ENCODE results near the gene LRRC38.
"Not testable (repeated sequence)": the region's sequence is repeated elsewhere in the genome, so short reads cannot be mapped to it uniquely, and the experiment has no call there.

Gene LRRC38

GRCh38 chr1:13513895-13514546 lies at the start of gene LRRC38:
Gene LRRC38 (minus strand): TSS chr1:13514003. CDS start chr1:13513593, 410 bp downstream.
- DNase-seq (ENCODE audit: low spot score), result peak; percentile 30

GRCh38 chr1:13562981-13563380 lies 49.2 kb upstream of the LRRC38 start:
- not testable (repeated sequence) for DNase-seq (ENCODE audit: low spot score)

GRCh38 chr1:13560541-13560940 lies 46.7 kb upstream of the LRRC38 start:
- DNase-seq (ENCODE audit: low spot score), result no peak

GRCh38 chr1:13556224-13556764 lies 42.5 kb upstream of the LRRC38 start:
- DNase-seq (ENCODE audit: low spot score), result no peak

- no peak for DNase-seq (ENCODE audit: low spot score)
Observed at GRCh38 chr1:13554798-13555197, 41.0 kb upstream of the LRRC38 start.

GRCh38 chr1:13550663-13551062 lies 36.9 kb upstream of the LRRC38 start:
- no peak for DNase-seq (ENCODE audit: low spot score)

GRCh38 chr1:13549521-13549920 lies 35.7 kb upstream of the LRRC38 start:
- DNase-seq (ENCODE audit: low spot score), result no peak

GRCh38 chr1:13549021-13549420 lies 35.2 kb upstream of the LRRC38 start:
- DNase-seq (ENCODE audit: low spot score), result no peak

GRCh38 chr1:13548281-13548680 lies 34.5 kb upstream of the LRRC38 start:
- DNase-seq (ENCODE audit: low spot score), result no peak

GRCh38 chr1:13546791-13547190 lies 33.0 kb upstream of the LRRC38 start:
- DNase-seq (ENCODE audit: low spot score), result no peak

GRCh38 chr1:13544221-13544556 lies 30.4 kb upstream of the LRRC38 start:
- no peak for DNase-seq (ENCODE audit: low spot score)

- no peak for DNase-seq (ENCODE audit: low spot score)
Observed at GRCh38 chr1:13543451-13544220, 29.8 kb upstream of the LRRC38 start.

GRCh38 chr1:13541435-13542215 lies 27.8 kb upstream of the LRRC38 start:
- DNase-seq (ENCODE audit: low spot score), result no peak

GRCh38 chr1:13540866-13541265 lies 27.1 kb upstream of the LRRC38 start:
- no peak for DNase-seq (ENCODE audit: low spot score)

- DNase-seq (ENCODE audit: low spot score), result no peak
Observed at GRCh38 chr1:13539683-13540082, 25.9 kb upstream of the LRRC38 start.

GRCh38 chr1:13538832-13539231 lies 25.0 kb upstream of the LRRC38 start:
- no peak for DNase-seq (ENCODE audit: low spot score)

GRCh38 chr1:13536571-13536970 lies 22.8 kb upstream of the LRRC38 start:
- DNase-seq (ENCODE audit: low spot score), result no peak

GRCh38 chr1:13535227-13535626 lies 21.4 kb upstream of the LRRC38 start:
- DNase-seq (ENCODE audit: low spot score), result no peak

GRCh38 chr1:13528320-13528719 lies 14.5 kb upstream of the LRRC38 start:
- no peak for DNase-seq (ENCODE audit: low spot score)

GRCh38 chr1:13523780-13524477 lies 10.1 kb upstream of the LRRC38 start:
- DNase-seq (ENCODE audit: low spot score), result no peak

- DNase-seq (ENCODE audit: low spot score), result no peak
Observed at GRCh38 chr1:13520985-13521384, 7.2 kb upstream of the LRRC38 start.

GRCh38 chr1:13517193-13517812 lies 3.5 kb upstream of the LRRC38 start:
- DNase-seq (ENCODE audit: low spot score), result no peak
